HepG2 (cell line): ENCODE measurements around the gene ALKBH5. TPM values are rescaled to one million over a fixed set of nuclear protein-coding genes. Genes with fewer than 3 reads are reported as not detected.

Source experiments
- CBX1 ChIP-seq: IDR thresholded peaks from one replicate; pipeline ENCODE4 v1.6.1; 2016; ENCODE audit warnings: antibody characterized with exemption, low read depth
- ESRRA ChIP-seq: sonication (generic); formaldehyde crosslinking; IDR thresholded peaks from 2 replicates; pipeline ENCODE4 v1.5.1; 2020; ENCODE audit warnings: mild to moderate bottlenecking, low read depth, missing genetic modification reagents
- HMGA1 ChIP-seq: sonication (generic); formaldehyde crosslinking; conservative IDR thresholded peaks from 2 replicates; pipeline ENCODE4 v1.4.0; 2020; ENCODE audit warnings: missing genetic modification reagents
- KMT2B ChIP-seq: IDR thresholded peaks from 2 replicates; pipeline ENCODE4 v1.6.1; 2016; ENCODE audit warnings: missing genetic modification reagents, missing compliant biosample characterization
- MZF1 ChIP-seq: sonication (generic); formaldehyde crosslinking; IDR thresholded peaks from 2 replicates; pipeline ENCODE4 v1.8.1; 2023; ENCODE audit warnings: mild to moderate bottlenecking, missing genetic modification reagents, borderline replicate concordance
- NFKBIZ ChIP-seq: IDR thresholded peaks from 2 replicates; pipeline ENCODE4 v1.6.1; 2018; ENCODE audit warnings: missing genetic modification reagents, missing compliant biosample characterization
- RBAK ChIP-seq: sonication (generic); formaldehyde crosslinking; IDR thresholded peaks from 2 replicates; pipeline ENCODE4 v1.5.1; 2020; ENCODE audit warnings: mild to moderate bottlenecking, missing genetic modification reagents
- SETDB1 ChIP-seq: sonication (generic); formaldehyde crosslinking; IDR thresholded peaks from 2 replicates; pipeline ENCODE4 v1.5.1; 2020; ENCODE audit warnings: missing genetic modification reagents, mild to moderate bottlenecking, borderline replicate concordance
- ZEB1 ChIP-seq: IDR thresholded peaks from 2 replicates; pipeline ENCODE4 v1.6.1; 2012; ENCODE audit warnings: mild to moderate bottlenecking, low read depth, inconsistent platforms; ENCODE audit not compliant: insufficient replicate concordance
- ZNF224 ChIP-seq: sonication (generic); formaldehyde crosslinking; IDR thresholded peaks from 2 replicates; pipeline ENCODE4 v1.5.0; 2020; ENCODE audit warnings: mild to moderate bottlenecking, missing genetic modification reagents
- ZNF460 ChIP-seq: sonication (generic); formaldehyde crosslinking; IDR thresholded peaks from 2 replicates; pipeline ENCODE4 v1.5.1; 2020; ENCODE audit warnings: missing genetic modification reagents, mild to moderate bottlenecking, borderline replicate concordance
- ZNF501 ChIP-seq: sonication (generic); formaldehyde crosslinking; IDR thresholded peaks from 2 replicates; pipeline ENCODE4 v1.5.1; 2020; ENCODE audit warnings: mild to moderate bottlenecking, moderate library complexity, missing genetic modification reagents
- ZNF589 ChIP-seq: sonication (generic); formaldehyde crosslinking; conservative IDR thresholded peaks from 2 replicates; pipeline ENCODE4 v1.8.0; 2022; ENCODE audit warnings: mild to moderate bottlenecking, moderate library complexity, missing genetic modification reagents
- ZNF780A ChIP-seq: sonication (generic); formaldehyde crosslinking; IDR thresholded peaks from 2 replicates; pipeline ENCODE4 v1.8.0; 2022; ENCODE audit warnings: mild to moderate bottlenecking, missing genetic modification reagents, moderate library complexity
- ZNF816 ChIP-seq: sonication (generic); formaldehyde crosslinking; IDR thresholded peaks from 2 replicates; pipeline ENCODE4 v1.8.0; 2022; ENCODE audit warnings: missing genetic modification reagents, mild to moderate bottlenecking, borderline replicate concordance
- polyA plus RNA-seq, 8 experiments: library from polyadenylated mRNA; depleted of rRNA in 3 of 8; stranded (reverse) in 7 of 8; unstranded in 1 of 8; fragments of >200 nt; fragmentation: Illumina TruSeq in 4 of 8; extraction: Trizol in 4 of 8; gene quantifications; 2 replicates each; pipeline versions ENCODE4 v1.2.1 to v1.2.3, GENCODE V29; 2011 to 2016; ENCODE audit warnings: low read depth in 4 of 8, missing spikeins in 1 of 8, mixed read lengths in 1 of 8; ENCODE audit not compliant: insufficient read depth in 1 of 8
- total RNA-seq, 5 experiments: library from RNA; depleted of rRNA; stranded (reverse); fragments of >200 nt; fragmentation: Illumina TruSeq; extraction: Trizol; gene quantifications; 2 replicates each; pipeline ENCODE4 v1.2.3, GENCODE V29; 2016; ENCODE audit warnings: low read depth in 1 of 5
- TF ChIP-seq, protein P1 (sequence below): sonication (generic); formaldehyde crosslinking; IDR thresholded peaks from 2 replicates; pipeline ENCODE4 v1.4.0; 2020; ENCODE audit warnings: missing genetic modification reagents
- TF ChIP-seq, protein P2 (sequence below): IDR thresholded peaks from 2 replicates; pipeline ENCODE4 v1.6.1; 2018; ENCODE audit warnings: missing genetic modification reagents
- TF ChIP-seq, protein P3 (sequence below): sonication (generic); formaldehyde crosslinking; IDR thresholded peaks from 2 replicates; pipeline ENCODE4 v1.4.0; 2020; ENCODE audit warnings: missing genetic modification reagents
- TF ChIP-seq, protein P4 (sequence below): fragments of 450-650 bp; IDR thresholded peaks from 2 replicates; pipeline ENCODE4 v1.6.1; 2017
- TF ChIP-seq, protein P5 (sequence below): sonication (generic); formaldehyde crosslinking; IDR thresholded peaks from 2 replicates; pipeline ENCODE4 v1.4.0; 2020; ENCODE audit warnings: low read depth, mild to moderate bottlenecking, missing genetic modification reagents

The ALKBH5 gene
- total and polyA plus RNA-seq, 2 of the 13 experiments (the other 11 are each of a cell fraction or from before 2014, with no cell fraction given): 68.9 to 76.9 TPM

DNA sequence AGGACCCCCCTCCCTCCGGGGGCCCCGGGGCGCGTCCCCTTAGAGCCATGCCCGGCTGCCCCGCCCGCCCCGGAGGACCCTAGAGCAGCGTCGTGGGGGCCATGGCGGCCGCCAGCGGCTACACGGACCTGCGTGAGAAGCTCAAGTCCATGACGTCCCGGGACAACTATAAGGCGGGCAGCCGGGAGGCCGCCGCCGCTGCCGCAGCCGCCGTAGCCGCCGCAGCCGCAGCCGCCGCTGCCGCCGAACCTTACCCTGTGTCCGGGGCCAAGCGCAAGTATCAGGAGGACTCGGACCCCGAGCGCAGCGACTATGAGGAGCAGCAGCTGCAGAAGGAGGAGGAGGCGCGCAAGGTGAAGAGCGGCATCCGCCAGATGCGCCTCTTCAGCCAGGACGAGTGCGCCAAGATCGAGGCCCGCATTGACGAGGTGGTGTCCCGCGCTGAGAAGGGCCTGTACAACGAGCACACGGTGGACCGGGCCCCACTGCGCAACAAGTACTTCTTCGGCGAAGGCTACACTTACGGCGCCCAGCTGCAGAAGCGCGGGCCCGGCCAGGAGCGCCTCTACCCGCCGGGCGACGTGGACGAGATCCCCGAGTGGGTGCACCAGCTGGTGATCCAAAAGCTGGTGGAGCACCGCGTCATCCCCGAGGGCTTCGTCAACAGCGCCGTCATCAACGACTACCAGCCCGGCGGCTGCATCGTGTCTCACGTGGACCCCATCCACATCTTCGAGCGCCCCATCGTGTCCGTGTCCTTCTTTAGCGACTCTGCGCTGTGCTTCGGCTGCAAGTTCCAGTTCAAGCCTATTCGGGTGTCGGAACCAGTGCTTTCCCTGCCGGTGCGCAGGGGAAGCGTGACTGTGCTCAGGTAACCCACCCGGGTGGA, 759 bp downstream of the ALKBH5 start (continued):
- TF ChIP-seq, protein P1, sequence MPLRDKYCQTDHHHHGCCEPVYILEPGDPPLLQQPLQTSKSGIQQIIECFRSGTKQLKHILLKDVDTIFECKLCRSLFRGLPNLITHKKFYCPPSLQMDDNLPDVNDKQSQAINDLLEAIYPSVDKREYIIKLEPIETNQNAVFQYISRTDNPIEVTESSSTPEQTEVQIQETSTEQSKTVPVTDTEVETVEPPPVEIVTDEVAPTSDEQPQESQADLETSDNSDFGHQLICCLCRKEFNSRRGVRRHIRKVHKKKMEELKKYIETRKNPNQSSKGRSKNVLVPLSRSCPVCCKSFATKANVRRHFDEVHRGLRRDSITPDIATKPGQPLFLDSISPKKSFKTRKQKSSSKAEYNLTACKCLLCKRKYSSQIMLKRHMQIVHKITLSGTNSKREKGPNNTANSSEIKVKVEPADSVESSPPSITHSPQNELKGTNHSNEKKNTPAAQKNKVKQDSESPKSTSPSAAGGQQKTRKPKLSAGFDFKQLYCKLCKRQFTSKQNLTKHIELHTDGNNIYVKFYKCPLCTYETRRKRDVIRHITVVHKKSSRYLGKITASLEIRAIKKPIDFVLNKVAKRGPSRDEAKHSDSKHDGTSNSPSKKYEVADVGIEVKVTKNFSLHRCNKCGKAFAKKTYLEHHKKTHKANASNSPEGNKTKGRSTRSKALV (CRISPR knock-in tag): no peak
- TF ChIP-seq ZNF589 (CRISPR knock-in tag) (peak; percentile 12; the same call in 1 of the 2 replicates), ZNF501 (CRISPR knock-in tag) (no peak), ZEB1 (no peak), MZF1 (CRISPR knock-in tag) (no peak), ESRRA (CRISPR knock-in tag) (no peak), CBX1 (no peak), ZNF224 (CRISPR knock-in tag) (no peak), ZNF816 (CRISPR knock-in tag) (no peak), HMGA1 (CRISPR knock-in tag) (no peak), ZNF460 (CRISPR knock-in tag) (no peak), NFKBIZ (CRISPR knock-in tag) (no peak), KMT2B (CRISPR knock-in tag) (no peak), ZNF780A (CRISPR knock-in tag) (no peak), RBAK (CRISPR knock-in tag) (no peak), SETDB1 (CRISPR knock-in tag) (no peak)
- TF ChIP-seq, protein P2, sequence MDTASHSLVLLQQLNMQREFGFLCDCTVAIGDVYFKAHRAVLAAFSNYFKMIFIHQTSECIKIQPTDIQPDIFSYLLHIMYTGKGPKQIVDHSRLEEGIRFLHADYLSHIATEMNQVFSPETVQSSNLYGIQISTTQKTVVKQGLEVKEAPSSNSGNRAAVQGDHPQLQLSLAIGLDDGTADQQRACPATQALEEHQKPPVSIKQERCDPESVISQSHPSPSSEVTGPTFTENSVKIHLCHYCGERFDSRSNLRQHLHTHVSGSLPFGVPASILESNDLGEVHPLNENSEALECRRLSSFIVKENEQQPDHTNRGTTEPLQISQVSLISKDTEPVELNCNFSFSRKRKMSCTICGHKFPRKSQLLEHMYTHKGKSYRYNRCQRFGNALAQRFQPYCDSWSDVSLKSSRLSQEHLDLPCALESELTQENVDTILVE (CRISPR knock-in tag): no peak
- TF ChIP-seq, protein P3, sequence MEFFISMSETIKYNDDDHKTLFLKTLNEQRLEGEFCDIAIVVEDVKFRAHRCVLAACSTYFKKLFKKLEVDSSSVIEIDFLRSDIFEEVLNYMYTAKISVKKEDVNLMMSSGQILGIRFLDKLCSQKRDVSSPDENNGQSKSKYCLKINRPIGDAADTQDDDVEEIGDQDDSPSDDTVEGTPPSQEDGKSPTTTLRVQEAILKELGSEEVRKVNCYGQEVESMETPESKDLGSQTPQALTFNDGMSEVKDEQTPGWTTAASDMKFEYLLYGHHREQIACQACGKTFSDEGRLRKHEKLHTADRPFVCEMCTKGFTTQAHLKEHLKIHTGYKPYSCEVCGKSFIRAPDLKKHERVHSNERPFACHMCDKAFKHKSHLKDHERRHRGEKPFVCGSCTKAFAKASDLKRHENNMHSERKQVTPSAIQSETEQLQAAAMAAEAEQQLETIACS (CRISPR knock-in tag): no peak
- TF ChIP-seq, protein P4, sequence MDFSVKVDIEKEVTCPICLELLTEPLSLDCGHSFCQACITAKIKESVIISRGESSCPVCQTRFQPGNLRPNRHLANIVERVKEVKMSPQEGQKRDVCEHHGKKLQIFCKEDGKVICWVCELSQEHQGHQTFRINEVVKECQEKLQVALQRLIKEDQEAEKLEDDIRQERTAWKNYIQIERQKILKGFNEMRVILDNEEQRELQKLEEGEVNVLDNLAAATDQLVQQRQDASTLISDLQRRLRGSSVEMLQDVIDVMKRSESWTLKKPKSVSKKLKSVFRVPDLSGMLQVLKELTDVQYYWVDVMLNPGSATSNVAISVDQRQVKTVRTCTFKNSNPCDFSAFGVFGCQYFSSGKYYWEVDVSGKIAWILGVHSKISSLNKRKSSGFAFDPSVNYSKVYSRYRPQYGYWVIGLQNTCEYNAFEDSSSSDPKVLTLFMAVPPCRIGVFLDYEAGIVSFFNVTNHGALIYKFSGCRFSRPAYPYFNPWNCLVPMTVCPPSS: no peak
- TF ChIP-seq, protein P5, sequence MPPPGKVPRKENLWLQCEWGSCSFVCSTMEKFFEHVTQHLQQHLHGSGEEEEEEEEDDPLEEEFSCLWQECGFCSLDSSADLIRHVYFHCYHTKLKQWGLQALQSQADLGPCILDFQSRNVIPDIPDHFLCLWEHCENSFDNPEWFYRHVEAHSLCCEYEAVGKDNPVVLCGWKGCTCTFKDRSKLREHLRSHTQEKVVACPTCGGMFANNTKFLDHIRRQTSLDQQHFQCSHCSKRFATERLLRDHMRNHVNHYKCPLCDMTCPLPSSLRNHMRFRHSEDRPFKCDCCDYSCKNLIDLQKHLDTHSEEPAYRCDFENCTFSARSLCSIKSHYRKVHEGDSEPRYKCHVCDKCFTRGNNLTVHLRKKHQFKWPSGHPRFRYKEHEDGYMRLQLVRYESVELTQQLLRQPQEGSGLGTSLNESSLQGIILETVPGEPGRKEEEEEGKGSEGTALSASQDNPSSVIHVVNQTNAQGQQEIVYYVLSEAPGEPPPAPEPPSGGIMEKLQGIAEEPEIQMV: no peak
